NCI-H526 (cell line): ENCODE measurements around the gene SLC16A14.

Experiments
- DNase-seq, 2 experiments: peaks; one replicate each; lab custom pipeline; 2025; lab: John Stamatoyannopoulos, UW

The SLC16A14 gene

DNA sequence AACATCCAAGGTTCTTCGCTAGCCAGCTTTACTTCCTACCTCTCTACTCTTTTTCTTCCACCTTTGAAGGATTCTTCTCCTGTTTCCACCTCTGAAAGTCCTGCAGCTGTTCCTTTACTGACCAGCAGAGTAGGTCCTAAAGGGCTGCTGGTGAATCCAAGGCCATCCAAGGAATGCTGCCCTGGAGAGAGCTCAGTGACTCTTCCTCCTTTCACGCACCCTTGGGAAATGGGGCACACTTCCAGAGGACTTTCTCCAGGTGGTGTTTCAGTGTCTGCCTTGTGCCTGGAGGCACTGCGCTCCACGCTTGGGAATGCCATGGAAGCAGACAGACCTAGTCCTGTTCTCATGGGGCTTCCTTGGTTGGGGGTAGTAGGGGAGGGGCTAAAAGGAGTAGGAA is 45.4 kb downstream of the SLC16A14 start:
- no peak for DNase-seq

DNA sequence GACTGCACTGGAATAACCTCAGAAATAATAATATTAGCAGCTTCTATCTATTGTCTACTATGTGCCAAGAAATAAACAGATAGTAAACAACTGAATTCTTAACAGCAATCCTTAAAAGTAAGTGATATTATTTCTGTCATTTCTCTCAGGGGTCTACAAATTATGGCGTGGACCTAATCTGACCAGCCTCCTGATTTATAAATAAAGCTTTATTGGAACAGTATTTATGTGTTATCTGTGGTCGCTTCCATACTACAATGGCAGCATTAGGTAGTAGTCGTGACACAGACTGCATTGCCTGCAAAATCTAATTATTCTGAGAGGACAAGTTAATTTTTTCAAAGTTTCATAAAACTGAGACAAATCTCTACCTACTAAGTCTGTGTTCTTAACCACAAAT is 49.0 kb downstream of the SLC16A14 start:
- DNase-seq, result no peak

DNA sequence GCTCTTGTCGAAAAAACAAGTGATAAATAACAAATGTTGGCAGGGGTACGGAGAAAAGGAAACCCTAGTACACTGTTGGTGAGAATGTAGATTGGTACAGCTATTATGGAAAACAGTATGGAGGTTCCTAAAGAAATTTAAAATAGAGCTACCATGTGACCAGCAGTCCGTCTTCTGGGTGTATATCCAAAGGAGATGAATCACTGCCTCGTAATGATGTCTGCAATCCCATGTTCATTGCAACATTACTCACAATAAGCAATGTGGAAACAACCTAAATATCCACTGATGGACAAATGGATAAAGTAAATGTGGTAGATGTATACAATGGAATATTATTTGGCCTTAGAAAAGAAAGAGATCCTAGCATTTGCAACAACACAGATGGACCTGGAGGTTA is 50.6 kb downstream of the SLC16A14 start:
- DNase-seq, result no peak

DNA sequence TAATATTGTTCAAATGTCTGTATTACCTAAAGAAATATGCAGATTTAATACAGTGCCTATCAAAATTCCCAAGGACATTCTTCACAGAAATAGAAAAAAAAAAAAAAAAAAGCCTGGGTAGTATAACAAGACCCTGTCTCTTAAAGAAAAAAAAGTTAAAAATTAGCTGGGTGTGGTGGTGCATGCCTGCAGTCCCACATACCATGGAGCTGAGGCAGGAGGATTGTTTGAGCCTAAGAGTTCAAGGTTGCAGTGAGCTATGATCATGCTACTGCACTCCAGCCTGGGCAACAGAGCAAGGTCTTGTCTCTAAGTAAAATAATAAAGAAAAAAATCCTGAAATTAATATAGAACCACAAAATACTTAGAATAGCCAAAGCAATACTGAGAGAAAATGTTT is 51.9 kb downstream of the SLC16A14 start:
- no peak for DNase-seq

DNA sequence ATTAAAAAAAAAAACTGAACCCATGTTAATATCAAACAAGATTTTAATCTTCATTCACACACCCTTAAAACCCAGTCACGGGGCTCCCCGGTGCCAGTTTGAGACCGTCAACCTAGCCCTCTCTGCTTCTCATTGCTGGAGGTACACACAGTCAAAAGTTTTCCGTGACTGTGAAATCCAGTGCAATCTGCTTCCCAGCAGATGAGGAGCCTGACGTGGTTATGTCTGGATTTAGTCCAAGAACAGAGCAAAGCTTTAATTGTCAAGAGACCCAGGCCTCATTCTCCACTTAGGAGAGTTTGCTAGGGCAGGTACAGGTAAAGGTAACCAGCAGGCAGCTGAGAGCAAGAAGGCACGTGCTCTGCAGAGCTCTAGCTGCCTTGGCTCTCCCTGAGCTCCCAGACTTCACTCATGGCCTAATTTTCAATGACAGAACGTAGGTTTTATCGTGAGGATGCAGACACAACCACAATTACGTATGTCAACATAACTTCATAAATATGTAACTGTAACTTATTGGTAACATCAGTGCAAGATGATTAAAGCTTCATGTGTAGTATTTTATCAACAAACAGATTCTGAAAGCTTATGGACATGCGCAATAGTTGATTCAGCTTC is 56.3 kb downstream of the SLC16A14 start:
- DNase-seq, result no peak

DNA sequence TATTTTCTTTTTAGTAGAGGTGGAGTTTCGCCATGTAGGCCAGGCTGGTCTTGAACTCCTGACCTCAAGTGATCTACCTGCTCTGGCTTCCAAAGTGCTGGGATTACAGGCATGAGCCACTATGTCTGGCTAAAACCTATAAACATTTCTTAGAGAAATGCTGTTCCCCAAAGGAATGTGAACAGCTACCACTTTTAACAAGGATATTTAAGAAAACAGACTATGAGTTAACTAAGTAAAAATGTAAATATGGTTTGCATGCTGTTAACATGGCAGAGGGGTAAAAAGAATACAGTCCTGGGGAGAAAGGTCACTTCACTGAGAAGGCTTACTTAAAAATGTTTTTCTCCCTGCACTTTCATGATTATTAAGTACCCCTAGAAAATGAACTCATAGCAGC is 57.1 kb downstream of the SLC16A14 start:
- no peak for DNase-seq

DNA sequence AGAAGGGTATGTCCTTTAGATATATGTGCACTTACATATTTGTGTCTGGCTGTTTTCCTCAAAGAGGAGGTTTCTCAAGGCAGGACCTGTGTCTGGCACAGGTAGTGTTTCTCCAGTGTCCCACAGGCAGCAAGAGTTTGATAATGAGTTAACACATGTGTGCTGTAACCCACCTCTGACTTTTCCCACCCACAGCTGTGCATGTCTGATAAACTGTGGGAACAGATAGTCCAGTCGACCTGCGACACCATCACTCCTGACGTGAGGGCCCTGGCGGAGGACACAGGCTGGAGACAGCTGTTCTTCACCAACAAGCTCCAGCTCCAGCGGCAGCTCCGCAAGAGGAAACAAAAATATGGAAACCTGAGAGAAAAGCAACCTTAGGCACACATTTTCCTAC is 58.2 kb downstream of the SLC16A14 start:
- no peak for DNase-seq

DNA sequence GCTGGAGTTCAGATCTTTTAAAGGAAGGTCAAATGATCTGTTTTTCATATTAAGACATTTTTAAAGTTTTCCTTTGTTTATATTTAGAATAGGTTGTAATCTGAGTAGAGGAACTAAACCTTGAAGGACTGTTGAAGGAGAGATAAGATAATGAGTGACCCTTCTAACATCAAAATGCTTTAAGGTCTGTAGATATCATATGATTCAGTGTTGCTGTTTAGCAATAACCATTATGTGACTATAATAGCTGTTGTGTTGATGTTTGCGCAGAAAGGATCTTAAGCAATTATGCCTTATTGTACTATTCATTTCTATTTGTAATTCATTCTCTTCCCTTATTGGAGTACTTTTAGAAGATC is 60.0 kb downstream of the SLC16A14 start:
- DNase-seq, result no peak

DNA sequence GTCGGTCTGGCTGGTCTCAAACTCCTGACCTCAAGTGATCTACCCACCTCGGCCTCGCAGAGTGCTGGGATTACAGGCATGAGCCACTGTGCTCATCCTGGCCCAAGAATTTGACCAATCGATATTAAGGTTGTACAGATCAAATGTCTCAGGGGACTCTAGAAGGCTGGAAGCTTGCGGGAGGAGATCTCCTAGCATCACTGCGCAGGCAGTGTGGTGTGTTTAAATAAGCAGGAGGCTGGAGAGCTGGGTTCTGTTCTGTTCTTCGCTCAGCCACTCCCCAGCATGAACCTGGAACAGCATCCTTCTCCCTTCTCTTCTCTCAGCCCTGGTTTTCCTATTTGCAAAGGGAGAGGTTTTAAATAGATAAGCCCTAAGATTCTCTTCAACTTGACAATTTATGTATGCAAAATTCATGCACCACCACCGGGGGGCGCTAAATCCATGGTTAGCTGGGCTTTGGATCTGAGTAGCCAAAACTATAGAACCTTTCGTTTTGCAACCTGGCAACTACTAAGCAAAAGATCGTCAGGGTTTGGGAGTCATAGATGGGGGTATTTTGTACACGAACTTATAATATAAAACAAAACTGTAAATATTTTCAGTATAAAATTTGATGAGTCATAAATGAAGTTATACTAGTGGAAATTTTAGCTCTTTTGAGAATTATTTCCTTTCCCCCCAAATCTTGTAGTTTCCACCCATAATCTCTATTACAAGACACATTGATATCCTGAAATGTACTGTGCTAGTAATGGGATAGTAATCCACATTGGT is 60.6 kb downstream of the SLC16A14 start:
- peak; percentile 50 to 76 for DNase-seq

DNA sequence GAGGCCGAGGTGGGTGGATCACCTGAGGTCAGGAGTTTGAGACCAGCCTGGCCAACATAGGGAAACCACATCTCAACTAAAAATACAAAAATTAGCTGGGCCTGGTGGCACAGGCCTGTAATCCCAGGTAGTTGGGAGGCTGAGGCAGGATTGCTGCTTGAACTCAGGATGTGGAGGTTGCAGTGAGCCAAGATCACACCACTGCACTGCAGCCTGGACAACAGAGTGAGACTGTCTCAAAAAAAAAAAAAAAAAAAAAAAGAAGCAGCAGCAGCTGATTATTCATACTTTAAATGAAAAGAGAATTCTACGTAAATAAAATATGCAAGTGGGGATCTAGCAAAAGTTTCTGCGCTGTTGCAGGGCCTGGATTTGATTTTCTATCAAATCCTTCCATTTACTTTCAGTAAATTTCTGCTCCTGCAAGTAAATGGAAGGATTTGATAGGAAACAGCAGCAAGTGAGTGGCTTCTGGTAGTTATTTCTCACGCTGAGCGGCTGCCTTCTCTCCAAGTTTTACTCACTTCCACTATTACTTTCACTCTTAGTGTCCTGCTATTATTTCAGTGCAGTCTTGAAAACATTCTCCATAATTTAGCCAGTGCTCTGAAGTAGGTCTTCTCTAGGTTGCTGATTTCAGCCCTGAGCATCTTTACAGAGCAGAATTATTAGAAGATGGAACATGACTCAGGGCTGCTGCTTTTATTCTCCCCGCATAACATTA is 68.4 kb downstream of the SLC16A14 start:
- DNase-seq, result no peak

DNA sequence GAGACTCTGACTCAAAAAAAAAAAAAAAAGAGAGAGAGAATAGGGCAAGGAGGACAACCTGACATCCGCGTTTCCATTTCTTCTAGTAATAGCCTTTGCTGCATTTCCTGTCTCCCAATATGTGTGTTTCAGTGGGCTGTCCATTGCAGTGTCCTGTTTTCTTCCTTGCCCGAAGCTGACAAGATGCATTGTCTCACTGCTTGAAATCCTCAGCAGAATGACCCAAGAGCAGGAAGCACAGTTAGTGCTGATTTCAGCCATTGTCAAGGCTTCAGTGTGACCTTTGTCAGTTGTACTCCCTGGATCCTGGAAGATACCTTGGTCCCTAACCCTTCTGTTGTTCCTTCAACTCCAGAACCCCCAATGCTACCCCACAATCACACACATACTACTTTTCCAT is 71.2 kb downstream of the SLC16A14 start:
- DNase-seq, result no peak

DNA sequence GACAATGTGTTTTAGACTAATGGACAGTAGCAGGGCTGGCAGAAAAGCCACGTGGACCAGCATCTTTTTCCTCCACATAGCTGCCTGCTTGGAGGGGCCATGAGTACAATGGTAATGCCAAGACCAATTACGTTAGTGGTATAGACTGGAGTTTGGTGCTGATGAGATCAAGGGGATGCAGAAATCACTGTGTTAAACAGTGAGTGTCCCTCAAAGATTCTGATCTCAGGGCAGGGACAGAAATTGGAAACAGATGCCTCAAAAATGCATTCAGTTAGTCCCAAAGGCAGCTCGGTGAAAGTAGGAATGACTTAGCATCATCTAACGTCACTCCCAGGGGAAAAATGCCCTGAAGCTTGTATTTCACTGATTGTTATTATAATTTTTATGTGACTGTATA is 72.4 kb downstream of the SLC16A14 start:
- no peak for DNase-seq

DNA sequence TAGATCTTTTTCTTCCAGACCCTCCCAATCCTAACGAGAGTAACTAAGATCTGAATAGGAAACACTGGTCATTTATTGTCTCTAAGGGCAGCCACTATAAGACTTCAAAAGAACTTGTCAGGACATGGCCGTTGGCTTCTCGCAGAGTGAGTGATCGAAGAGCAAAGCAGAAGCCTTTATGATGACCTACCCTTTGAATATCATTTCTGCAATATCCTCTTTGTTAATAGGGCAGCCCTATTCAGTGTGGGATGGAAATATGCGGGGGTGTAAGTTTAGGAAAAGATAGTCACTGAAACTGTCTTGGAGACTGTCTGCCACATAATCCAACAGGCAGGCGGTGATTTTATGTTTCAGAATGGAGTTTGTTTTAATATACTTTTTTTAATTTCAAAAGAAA is 75.5 kb downstream of the SLC16A14 start:
- no peak for DNase-seq
